Measurements from ENCODE around the gene TNNC2. TPM values are rescaled to one million over a fixed set of nuclear protein-coding genes. Genes with fewer than 3 reads are reported as not detected.
"Not testable (repeated sequence)": the region's sequence is repeated elsewhere in the genome, so short reads cannot be mapped to it uniquely, and the experiment has no call there.

TNNC2 gene
- total and polyA plus RNA-seq, 2 experiments from 2014 or later: 0.59 to 32.5 TPM

GRCh38 chr20:45874576-45874975 is 47.5 kb upstream of the TNNC2 start (continued):
- no peak for TF ChIP-seq ZNF462 (CRISPR knock-in tag; IDR thresholded peaks at IDR 0.05)

- not testable (repeated sequence) for ATAC-seq
Measured at GRCh38 chr20:45874104-45874481, 47.0 kb upstream of the TNNC2 start.

GRCh38 chr20:45873409-45874103 is 46.4 kb upstream of the TNNC2 start:
- Histone ChIP-seq H2AFZ (no peak overlapping the region), H3F3A (replicated peaks; ENCODE audit: low read depth) (no peaks in the 10 kb centered on the region), H3K9me2 (ENCODE audit: insufficient read depth) (no peaks in the 10 kb centered on the region), H3K27ac (ENCODE audit: low read depth) (no peak overlapping the region), H3K27me3 (ENCODE audit: insufficient read depth) (no peaks in the 10 kb centered on the region), H3K4me2 (no peak overlapping the region), H3K79me2 (replicated peaks; ENCODE audit: insufficient read depth) (no peaks in the 10 kb centered on the region), H3K4me3 (no peak overlapping the region), H3K4me1 (ENCODE audit: insufficient read depth) (no peaks in the 10 kb centered on the region), H3K36me3 (ENCODE audit: insufficient read depth) (no peaks in the 10 kb centered on the region), H4K20me1 (replicated peaks; ENCODE audit: insufficient read depth) (no peaks in the 10 kb centered on the region)
- no peak overlapping the region for H3K4me3 Mint-ChIP-seq
- DNase-seq (ENCODE audit: low spot score): no peak
- H3K27ac Mint-ChIP-seq: no peak overlapping the region
- no peak for TF ChIP-seq CREB1 (CRISPR knock-in tag; IDR thresholded peaks at IDR 0.05; ENCODE audit: low read depth)
- TF ChIP-seq POLR2AphosphoS5 (IDR thresholded peaks at IDR 0.05; ENCODE audit: low read depth): no peak
- TF ChIP-seq STAT1 (IDR thresholded peaks at IDR 0.05; ENCODE audit: unreplicated experiment): no peak
- peaks cover 5% of the 10 kb centered on the region for H3K27me3 Mint-ChIP-seq (ENCODE audit: insufficient read depth, low read depth, poor library complexity)
- H3K4me1 Mint-ChIP-seq: no peaks in the 10 kb centered on the region
- H3K9me3 Mint-ChIP-seq: peaks cover 4% of the 10 kb centered on the region; the same call in 1 of the 3 replicates
- ATAC-seq: no peak
- H3K36me3 Mint-ChIP-seq (ENCODE audit: low read depth): peaks cover 9% of the 10 kb centered on the region; the same call in 1 of the 3 replicates

More at GRCh38 chr20:45874104-45874481, 47.0 kb upstream of the TNNC2 start:
- H3K27me3 ChIP-seq (ENCODE audit: insufficient read depth); H2AFZ ChIP-seq; H3K9me3 Mint-ChIP-seq; H3K4me1 ChIP-seq (ENCODE audit: insufficient read depth); DNase-seq (ENCODE audit: low spot score); H3K79me2 ChIP-seq (replicated peaks; ENCODE audit: insufficient read depth); H3K36me3 ChIP-seq (ENCODE audit: insufficient read depth); H3K4me3 Mint-ChIP-seq; H3K4me3 ChIP-seq; H3K36me3 Mint-ChIP-seq (ENCODE audit: low read depth); H3K4me2 ChIP-seq; H3K27ac ChIP-seq (ENCODE audit: low read depth); H4K20me1 ChIP-seq (replicated peaks; ENCODE audit: insufficient read depth); H3K4me1 Mint-ChIP-seq; H3K27me3 Mint-ChIP-seq (ENCODE audit: insufficient read depth, low read depth, poor library complexity); H3F3A ChIP-seq (replicated peaks; ENCODE audit: low read depth); H3K27ac Mint-ChIP-seq; H3K9me2 ChIP-seq (ENCODE audit: insufficient read depth): not testable (repeated sequence)

All from GM23338 (cell line).